Suprapubic skin (tissue), 4 donors: ENCODE data around the gene CLK1. TPM values are rescaled to one million over a fixed set of nuclear protein-coding genes. Genes with fewer than 3 reads are reported as not detected.

Experiments used
- DNase-seq, 2 donors: peaks; one replicate each; pipeline ENCODE4 v3.0.0-alpha.2; 2019; ENCODE audit warnings: low spot score in 2 of 2
- H3K27ac ChIP-seq: fragments of 200-600 bp; sonication (generic); one replicate; pipeline ENCODE4 v1.5.1; 2019
- H3K27me3 ChIP-seq: fragments of 200-600 bp; sonication (generic); one replicate; pipeline ENCODE4 v1.5.1; 2019
- H3K36me3 ChIP-seq: fragments of 200-600 bp; sonication (generic); one replicate; pipeline ENCODE4 v1.5.1; 2019
- H3K4me1 ChIP-seq: fragments of 200-600 bp; sonication (generic); one replicate; pipeline ENCODE4 v1.5.1; 2019
- H3K4me3 ChIP-seq: fragments of 200-600 bp; sonication (generic); one replicate; pipeline ENCODE4 v1.5.1; 2019; ENCODE audit warnings: mild to moderate bottlenecking
- H3K9me3 ChIP-seq: fragments of 200-600 bp; sonication (generic); one replicate; pipeline ENCODE4 v1.5.1; 2019
- CTCF ChIP-seq, 2 donors: fragments of 200-600 bp in 1 of 2; fragments of 450-650 bp in 1 of 2; sonication (generic) in 1 of 2; IDR thresholded peaks; one replicate each; pipeline ENCODE4 v1.5.1; 2016 to 2019; ENCODE audit warnings: antibody characterized with exemption in 2 of 2, mild to moderate bottlenecking in 1 of 2, moderate library complexity in 1 of 2
- EP300 ChIP-seq: sonication (generic); formaldehyde crosslinking; IDR thresholded peaks from one replicate; pipeline ENCODE4 v1.6.1; 2017; ENCODE audit warnings: antibody characterized with exemption
- POLR2A ChIP-seq, 2 donors: fragments of 450-650 bp; IDR thresholded peaks; one replicate each; pipeline ENCODE4 v1.6.1; 2017; ENCODE audit warnings: antibody characterized with exemption in 2 of 2, mild to moderate bottlenecking in 2 of 2, moderate library complexity in 2 of 2
- POLR2AphosphoS5 ChIP-seq, 3 donors: sonication (generic); formaldehyde crosslinking; IDR thresholded peaks; one replicate each; pipeline ENCODE4 v1.6.1; 2017; ENCODE audit warnings: antibody characterized with exemption in 3 of 3
- WGBS: methylation state at CpG from one replicate; pipeline ENCODE4 v1.1.5; 2018; 5-methylcytosine and 5-hydroxymethylcytosine counted together
- total RNA-seq, 4 donors: library from RNA; depleted of rRNA; stranded (reverse); fragments of >200 nt; gene quantifications; one replicate each; pipeline ENCODE4 v1.1.0, GENCODE V29; 2016

Gene CLK1
- total RNA-seq, 4 donors from 2014 or later = 61.0 to 394 (median 130) TPM

GRCh38 chr2:200850512-200851256, 13.8 kb downstream of the CLK1 start:
- no peak overlapping the region for H3K27ac ChIP-seq
- H3K36me3 ChIP-seq = peaks cover 45% of the 10 kb centered on the region
- TF ChIP-seq EP300 (no peak), POLR2AphosphoS5 (IDR thresholded peaks at IDR 0.05) (no peak), CTCF (IDR thresholded peaks at IDR 0.05) (no peak), POLR2A (IDR thresholded peaks at IDR 0.05) (no peak)
- 88% methylated on average over 14 of the region's 14 CpGs for WGBS
- no peak for DNase-seq
- no peaks in the 10 kb centered on the region for H3K4me1 ChIP-seq
- no peaks in the 10 kb centered on the region for H3K27me3 ChIP-seq
- H3K4me3 ChIP-seq = no peak overlapping the region
- no peaks in the 10 kb centered on the region for H3K9me3 ChIP-seq

- H3K4me3 ChIP-seq = no peak overlapping the region
- H3K36me3 ChIP-seq = peaks cover 18% of the 10 kb centered on the region
- no peaks in the 10 kb centered on the region for H3K9me3 ChIP-seq
- H3K27ac ChIP-seq = no peak overlapping the region
- no peak for DNase-seq
- WGBS = 92% methylated on average over 4 of the region's 4 CpGs
- no peaks in the 10 kb centered on the region for H3K4me1 ChIP-seq
- no peaks in the 10 kb centered on the region for H3K27me3 ChIP-seq
- TF ChIP-seq EP300 (no peak), POLR2AphosphoS5 (IDR thresholded peaks at IDR 0.05) (no peak), CTCF (IDR thresholded peaks at IDR 0.05) (no peak), POLR2A (IDR thresholded peaks at IDR 0.05) (no peak)
Observed at GRCh38 chr2:200847939-200848338, 16.5 kb downstream of the CLK1 start.

- no peaks in the 10 kb centered on the region for H3K4me1 ChIP-seq
- peaks cover 11% of the 10 kb centered on the region for H3K36me3 ChIP-seq
- H3K27me3 ChIP-seq = no peaks in the 10 kb centered on the region
- no peak for DNase-seq
- no peak for TF ChIP-seq POLR2AphosphoS5 (IDR thresholded peaks at IDR 0.05)
- no peak for TF ChIP-seq POLR2A (IDR thresholded peaks at IDR 0.05)
- no peak for TF ChIP-seq EP300
- no peak for TF ChIP-seq CTCF (IDR thresholded peaks at IDR 0.05)
- H3K27ac ChIP-seq = no peak overlapping the region
- no peaks in the 10 kb centered on the region for H3K9me3 ChIP-seq
- no peak overlapping the region for H3K4me3 ChIP-seq
Observed at GRCh38 chr2:200847269-200847668, 17.2 kb downstream of the CLK1 start.

GRCh38 chr2:200845669-200846325, 18.7 kb downstream of the CLK1 start:
- Histone ChIP-seq H3K27ac (no peak overlapping the region), H3K9me3 (no peaks in the 10 kb centered on the region), H3K4me3 (no peak overlapping the region), H3K27me3 (no peaks in the 10 kb centered on the region), H3K36me3 (no peaks in the 10 kb centered on the region), H3K4me1 (no peaks in the 10 kb centered on the region)
- DNase-seq = no peak
- 67% methylated on average over 10 of the region's 10 CpGs for WGBS
- TF ChIP-seq EP300 = no peak
- no peak for TF ChIP-seq CTCF (IDR thresholded peaks at IDR 0.05)
- no peak for TF ChIP-seq POLR2A (IDR thresholded peaks at IDR 0.05)
- no peak for TF ChIP-seq POLR2AphosphoS5 (IDR thresholded peaks at IDR 0.05)

GRCh38 chr2:200845194-200845593, 19.3 kb downstream of the CLK1 start:
- Histone ChIP-seq H3K9me3 (no peaks in the 10 kb centered on the region), H3K27ac (no peak overlapping the region), H3K4me1 (no peaks in the 10 kb centered on the region), H3K36me3 (no peaks in the 10 kb centered on the region), H3K27me3 (no peaks in the 10 kb centered on the region), H3K4me3 (no peak overlapping the region)
- WGBS = 80% methylated on average over 4 of the region's 5 CpGs
- no peak for DNase-seq
- no peak for TF ChIP-seq CTCF (IDR thresholded peaks at IDR 0.05)
- TF ChIP-seq EP300 = no peak
- no peak for TF ChIP-seq POLR2A (IDR thresholded peaks at IDR 0.05)
- TF ChIP-seq POLR2AphosphoS5 (IDR thresholded peaks at IDR 0.05) = no peak
